ENCODE data around the gene TCAP.

Gene TCAP, protein sequence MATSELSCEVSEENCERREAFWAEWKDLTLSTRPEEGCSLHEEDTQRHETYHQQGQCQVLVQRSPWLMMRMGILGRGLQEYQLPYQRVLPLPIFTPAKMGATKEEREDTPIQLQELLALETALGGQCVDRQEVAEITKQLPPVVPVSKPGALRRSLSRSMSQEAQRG

DNA sequence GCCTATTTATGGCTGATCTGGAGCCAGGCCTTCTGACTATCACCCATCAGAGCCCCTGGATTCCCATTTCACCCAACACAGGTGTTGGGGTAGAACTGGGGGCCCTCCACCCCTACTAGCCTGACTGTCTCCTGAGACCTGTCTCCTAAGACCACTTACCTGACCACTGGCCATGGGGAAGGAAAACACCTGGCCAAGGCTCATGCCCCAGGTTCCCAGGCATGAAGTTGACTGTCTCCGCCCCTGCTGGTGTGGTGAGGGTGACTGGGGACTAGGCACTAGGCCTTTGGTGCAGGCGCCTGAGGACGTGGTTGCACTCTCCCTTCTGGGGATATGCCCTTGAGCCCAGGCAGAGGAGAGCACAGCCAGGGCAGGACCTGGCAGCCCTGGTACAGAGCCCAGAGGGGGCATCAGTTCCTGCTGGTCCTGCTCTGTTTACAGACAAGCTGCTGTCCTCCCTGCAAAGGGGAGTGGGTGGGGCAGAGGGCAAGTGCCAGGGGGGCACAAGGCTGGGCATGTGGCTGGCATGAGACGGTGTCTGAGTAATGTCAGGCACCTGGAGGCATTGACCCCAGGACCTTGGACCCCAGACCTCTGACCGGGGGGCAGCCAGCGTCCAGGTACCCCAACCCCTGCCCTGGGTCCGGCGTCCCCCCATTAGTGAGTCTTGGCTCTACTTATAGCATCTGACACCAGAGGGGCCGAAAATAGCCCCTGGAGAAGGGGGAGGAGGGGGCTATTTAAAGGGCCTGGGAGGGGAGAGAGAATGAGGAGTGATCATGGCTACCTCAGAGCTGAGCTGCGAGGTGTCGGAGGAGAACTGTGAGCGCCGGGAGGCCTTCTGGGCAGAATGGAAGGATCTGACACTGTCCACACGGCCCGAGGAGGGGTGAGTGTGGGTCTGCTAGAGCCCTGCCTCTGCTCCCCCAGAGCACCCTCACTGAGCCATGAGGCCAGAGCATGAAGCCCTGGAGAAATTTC, at the start of gene TCAP:
TCAP (plus strand) TSS at position 769 of the 981 bp plus-strand sequence; CDS start at position 780, 11 bp downstream.
- no peak for DNase-seq (ENCODE audit: low read depth, low spot score)

DNA sequence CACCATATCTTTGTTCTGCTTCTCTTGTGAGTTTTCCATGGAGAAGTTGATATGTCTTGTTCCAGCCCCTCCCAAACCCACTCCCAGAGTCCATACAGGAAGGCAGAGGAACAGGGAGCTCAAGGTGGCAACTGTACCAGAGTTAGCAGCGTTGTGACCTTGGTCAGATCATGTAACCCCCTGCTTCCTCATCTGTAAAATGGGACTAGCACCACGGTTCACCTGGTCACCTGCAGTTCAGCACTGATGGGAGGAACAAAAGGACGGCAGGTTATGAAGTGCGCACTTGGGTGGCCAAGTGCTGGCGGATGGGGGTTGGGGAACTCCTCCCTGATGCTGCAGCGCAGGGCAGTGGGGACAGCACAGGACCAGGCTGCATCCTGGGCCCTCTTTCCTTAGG, 49.7 kb upstream of the TCAP start:
- no peak for DNase-seq (ENCODE audit: low read depth, low spot score)

DNA sequence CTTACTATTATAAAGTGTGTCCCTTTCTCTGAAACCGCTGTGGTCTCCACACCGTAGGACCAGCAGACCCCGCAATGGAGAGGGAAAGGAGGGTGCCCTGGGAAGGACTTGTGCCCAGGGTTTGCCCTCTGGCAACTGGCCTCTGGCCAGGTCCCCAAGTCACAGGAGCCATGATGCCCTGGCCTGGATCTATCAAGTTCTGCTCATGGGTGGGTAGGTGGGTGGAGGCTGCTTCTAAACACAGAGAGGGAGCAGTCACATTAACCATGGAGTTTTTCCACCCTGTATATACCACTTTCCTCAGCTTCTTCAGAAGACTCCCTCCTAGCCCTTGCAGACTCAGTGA, 48.1 kb upstream of the TCAP start:
- DNase-seq (ENCODE audit: low read depth, low spot score), result no peak

DNA sequence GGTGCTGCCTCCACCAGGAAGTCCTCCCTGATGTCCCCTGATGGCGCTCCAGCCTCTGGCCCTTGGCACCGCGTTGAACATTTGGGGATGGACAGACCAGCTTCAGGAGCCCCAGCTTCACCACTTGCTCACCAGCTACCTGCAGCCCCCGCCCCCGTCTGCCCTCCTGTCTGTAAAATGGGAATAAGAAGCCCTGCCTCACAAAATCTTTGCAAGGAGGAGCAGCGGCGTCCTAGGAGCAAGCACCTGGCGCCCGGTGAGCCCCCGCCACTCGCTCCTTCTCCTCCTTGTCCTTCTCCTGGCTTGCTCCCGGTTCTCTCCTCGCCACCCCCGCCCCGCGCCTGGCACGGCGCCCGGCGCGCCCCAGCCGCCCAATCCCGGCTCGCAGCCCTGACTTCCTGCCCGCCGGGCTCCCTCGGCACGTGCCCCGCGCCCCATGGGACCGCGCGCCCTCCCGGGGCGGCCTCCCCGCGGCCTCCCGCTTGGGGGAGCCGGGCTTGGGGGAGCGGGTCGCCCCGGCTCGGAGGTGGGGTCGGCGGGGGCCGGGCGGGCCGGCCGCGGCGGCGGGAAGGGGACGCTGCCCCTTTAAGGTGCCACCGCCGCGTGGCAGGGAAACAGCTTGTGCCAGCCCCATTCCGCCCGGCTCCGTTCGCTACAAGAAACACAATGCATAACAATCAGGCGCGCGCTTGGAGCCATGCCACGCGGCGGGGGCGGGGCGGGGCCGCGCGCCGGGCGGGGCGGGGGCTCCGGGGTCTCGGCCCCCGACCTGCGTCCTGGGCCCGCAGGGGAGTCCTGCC, 47.5 kb upstream of the TCAP start:
- no peak for DNase-seq (ENCODE audit: low read depth, low spot score)

DNA sequence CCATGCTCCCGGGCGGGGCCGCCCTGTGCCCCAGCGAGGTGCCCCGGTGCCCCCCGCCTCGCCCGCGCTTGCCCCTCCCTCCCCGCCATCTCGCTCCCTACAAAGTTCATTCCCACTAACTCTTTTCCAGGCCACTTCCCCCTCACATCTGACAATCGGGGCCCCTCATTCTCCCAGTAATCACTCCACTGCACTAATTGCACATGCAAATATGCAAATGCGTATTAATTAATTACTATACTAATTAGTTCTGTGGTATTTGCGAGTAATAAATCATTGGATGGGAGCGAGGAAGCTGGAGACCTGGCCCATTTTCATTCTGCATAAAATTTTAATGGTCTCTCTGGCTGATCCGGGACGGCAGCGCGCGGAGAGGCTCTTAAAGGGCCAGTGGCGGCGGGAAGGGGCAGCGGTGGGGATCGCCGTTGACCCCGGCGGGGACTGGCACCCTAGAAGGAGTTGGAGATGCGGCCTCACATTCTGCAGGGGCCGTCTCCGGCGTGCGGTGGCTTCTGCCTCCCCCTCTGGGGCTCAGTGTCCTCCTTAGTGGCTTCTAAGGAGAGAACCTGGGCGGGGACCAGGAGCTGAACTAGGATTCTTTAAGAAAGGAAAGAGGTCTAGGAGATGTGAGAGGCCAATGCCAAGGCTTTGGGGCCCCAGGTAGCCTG, 46.8 kb upstream of the TCAP start:
- DNase-seq (ENCODE audit: low read depth, low spot score), result no peak

DNA sequence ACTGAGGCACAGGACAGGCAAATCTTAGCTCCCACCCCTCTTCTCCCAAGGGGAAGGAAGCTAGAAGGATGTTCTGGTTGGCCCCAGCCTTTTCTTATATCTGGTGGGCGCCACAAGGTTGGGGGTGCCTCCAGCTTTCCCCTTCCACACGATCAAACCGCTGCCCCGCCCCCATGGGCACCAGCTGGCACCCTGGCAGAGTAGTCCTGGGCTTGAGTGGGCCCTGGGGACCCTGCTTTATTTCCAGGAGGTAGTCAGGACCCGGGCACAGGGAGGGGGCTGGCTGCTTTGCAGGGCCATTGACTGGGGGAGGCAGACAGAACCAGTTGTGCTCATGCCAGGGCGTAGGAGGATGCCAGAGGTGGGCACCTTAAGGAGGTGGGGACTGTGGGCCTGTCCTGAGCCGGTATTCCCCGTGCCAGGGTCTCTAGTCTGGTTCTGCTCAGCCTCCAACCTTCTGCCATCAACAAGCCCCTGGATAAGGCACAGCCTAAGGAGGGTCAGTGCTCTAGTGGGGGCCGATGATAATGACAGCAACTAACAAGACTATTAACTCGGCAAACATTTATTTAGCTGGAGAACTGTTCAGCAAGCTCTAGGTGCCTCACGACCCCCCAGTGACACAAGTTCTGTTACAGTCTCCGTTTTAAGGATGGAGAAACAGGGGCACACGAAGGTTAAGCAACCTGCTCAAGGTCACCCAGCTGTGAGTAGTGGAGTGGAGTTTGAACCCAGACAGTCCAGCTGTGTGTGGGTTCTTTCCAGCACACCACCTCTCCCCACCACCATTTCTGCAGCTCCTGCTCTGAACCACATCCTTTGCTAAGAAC, 46.0 kb upstream of the TCAP start:
- no peak for DNase-seq (ENCODE audit: low read depth, low spot score)

DNA sequence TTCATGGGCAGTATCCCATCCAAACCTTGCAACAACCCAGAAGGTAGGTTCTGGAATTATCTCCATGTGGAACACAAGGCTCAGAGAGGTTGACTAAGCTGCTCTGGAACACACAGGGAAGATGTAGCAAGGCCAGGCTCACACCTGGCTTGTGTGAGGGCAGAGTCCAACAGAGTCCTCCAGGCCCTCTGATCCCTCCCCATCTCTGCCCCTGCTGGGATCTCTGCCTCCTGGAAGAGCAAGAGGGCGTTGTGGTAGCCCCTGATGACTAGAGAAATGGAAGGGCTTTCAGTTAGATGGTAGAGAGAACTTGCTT, 45.4 kb upstream of the TCAP start:
- no peak for DNase-seq (ENCODE audit: low read depth, low spot score)

DNA sequence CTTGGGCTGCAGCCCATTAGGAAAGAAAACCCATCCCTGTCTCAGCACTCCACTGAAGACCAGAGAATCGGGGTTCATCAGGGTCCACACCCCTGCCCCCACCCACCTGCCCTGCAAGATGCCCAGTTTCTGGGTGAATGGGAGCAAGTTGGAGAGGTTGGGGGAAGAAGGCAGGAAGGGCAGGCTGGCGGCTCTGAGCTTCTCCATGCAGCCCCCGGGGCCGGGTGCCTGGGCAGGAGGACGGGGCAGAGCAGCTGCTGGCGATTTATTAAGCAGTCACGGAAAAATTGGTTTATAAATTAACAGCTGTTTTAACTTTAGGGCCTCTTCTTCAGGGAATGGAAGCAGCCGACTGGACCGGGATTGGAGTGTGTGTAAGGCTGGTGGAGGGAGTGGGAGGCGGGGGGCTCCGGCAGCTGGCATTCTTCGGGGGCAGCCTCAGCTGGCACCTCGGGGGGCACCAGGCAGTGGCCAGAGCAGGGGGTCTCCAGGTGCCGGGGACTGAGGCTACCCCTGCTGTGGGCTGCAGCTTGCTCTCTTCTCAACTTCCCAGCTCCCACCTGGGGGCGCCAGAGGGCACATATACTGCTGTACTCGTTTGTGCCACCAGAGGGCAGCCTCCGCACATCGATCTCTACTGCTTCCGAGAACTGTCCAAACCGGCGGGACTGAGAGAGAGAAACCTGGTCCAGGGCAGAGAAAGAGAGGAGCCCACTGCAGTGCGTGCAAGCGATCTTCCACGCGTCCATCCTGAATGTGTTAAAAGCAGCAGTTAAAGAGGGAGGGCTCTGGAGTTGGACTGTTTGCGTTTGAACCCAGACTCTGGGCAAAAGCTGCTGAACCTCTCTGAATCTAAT, 43.4 kb upstream of the TCAP start:
- peak; percentile 54 for DNase-seq (ENCODE audit: low read depth, low spot score)

DNA sequence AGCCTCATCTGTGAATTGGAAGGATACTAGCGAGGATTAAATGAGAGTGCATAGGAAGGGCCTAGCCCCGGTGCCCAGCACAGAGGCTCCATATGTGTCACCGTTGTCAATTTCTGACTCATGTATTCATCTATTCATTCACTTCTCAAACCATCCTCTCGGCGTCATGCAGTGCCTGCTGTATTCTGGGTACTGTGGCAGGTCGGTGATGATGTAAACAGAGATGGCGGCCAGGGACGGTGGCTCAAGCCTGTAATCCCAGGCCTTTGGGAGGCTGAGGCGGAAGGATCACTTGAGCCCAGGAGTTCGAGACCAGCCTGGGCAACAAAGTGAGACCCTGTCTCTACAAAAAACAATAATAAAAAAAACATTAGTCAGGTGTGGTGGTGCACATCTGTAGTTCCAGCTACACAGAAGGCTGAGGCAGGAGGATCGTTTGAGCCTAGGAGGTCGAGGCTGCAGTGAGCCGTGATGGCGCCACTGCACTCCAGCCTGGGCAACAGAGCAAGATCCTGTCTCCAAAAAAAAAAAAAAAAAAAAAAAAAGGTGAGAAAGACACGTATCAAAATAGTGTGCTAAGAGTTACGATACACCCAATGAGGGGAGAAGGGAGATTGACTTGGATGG, 42.7 kb upstream of the TCAP start:
- DNase-seq (ENCODE audit: low read depth, low spot score), result no peak

DNA sequence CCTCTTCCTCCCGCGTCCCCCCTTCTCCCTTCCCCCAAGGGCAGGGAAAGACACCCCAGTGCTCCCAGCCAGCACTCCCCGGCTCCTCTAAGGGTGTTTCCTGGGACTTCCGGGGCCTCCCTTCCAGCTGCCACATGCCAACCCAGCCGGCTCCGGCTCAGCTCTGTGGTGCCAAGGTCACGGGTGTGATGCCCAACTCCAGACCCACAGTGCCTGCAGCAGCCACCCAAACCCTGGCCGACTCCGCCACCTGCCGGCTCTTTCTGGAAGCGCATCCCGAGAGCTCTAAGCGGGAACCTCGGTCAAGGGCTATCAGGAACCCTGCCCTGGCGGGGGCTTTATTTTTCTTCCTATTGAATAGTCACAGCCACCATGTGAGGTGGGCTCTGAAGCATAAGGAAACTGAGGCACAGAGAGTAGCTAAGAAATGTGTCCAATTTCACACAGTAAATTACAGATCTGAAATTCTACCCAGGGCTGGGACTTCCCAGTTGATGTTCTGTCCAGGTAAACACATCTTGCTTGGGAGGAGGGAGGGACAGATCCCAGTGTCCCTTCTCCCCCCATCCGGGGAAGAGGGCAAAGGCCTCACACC, 41.7 kb upstream of the TCAP start:
- DNase-seq (ENCODE audit: low read depth, low spot score), result no peak

DNA sequence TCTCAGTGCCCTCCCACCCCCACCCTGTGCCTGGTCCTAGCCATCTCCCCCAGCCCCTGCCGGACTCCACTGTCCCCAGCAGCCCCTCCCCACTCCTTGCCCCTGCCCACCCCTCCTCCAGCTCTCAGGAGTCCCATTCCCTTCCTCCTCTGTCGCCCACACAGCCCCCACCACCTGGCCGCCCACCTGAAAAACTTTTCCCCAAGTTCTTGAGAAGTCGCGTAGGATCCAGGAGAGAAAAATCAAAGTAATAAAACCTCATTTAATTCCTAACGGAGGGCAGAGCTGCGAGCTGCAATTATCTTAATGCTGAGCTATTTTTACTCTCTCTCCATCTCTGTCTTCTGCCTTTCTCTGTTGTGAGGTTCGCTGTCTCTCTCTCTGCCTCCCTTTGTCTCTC, 40.8 kb upstream of the TCAP start:
- DNase-seq (ENCODE audit: low read depth, low spot score), result no peak

DNA sequence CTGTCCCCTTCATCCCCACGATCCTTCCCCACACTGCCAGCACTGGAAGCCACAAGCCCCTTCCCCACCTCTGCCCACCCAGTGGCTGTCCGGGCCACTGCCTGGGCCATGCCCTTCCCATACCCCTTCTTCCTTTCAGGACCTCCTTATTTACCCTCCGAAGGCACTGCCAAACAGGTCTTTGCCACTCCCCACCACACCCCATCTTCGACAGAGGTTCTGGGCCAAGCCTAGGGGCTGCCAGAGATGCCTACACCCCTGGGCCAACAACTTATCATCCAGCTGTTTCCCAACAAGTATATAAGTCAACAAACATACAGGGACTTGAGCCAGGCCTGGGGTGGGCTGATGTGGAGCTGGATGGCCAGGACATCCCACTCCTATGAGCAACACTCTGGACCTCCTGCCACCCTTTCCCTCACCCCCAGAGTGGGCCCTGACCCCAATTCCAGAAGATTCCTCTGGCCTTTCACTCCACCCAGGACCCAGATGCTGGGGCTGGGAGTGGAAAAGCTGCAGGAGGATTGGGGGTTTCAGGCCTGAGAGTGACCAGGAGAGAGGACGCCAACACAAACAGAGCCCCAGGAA, 39.9 kb upstream of the TCAP start:
- DNase-seq (ENCODE audit: low read depth, low spot score), result no peak

DNA sequence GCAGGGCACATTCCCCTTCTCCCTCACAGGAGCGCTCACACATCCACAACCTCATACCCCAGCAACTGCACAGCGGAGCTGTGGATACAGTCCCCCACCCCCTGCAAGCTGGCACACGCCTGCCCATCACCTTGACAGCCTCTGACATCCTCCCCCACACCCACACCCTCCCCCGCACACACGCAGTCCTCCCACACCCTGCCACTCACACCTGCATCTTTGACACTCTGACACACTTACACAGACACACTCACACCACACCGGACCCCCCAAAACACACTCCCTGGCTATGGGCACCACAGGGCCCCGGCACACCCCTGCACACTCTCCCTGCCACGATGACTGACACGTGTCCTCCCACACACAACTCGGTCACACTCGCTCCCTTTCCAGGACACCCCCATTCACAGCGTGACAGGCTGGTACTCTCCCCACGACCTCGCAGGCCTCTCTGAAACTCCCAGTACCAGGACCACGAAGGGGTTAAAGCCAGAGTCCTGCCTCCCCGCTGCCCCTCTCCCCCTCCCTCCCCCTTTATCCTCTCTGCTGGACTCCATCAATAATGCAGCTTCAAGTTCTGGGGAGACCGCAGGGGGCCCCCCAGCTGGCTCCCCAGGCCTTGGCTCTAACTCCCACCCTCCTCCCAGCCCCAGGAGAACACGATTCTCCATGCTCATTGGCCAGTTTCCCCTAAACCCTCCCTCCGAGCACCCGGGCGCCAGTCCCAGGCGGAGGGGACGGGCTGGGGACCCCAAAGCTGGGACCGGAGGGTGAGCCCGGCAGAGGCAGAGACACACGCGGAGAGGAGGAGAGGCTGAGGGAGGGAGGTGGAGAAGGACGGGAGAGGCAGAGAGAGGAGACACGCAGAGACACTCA, 38.7 kb upstream of the TCAP start, which contains the start of gene PPP1R1B:
PPP1R1B (plus strand) TSS at position 782 of the 876 bp plus-strand sequence. CDS start 441 bp downstream, outside the sequence.
- DNase-seq (ENCODE audit: low read depth, low spot score), result no peak

DNA sequence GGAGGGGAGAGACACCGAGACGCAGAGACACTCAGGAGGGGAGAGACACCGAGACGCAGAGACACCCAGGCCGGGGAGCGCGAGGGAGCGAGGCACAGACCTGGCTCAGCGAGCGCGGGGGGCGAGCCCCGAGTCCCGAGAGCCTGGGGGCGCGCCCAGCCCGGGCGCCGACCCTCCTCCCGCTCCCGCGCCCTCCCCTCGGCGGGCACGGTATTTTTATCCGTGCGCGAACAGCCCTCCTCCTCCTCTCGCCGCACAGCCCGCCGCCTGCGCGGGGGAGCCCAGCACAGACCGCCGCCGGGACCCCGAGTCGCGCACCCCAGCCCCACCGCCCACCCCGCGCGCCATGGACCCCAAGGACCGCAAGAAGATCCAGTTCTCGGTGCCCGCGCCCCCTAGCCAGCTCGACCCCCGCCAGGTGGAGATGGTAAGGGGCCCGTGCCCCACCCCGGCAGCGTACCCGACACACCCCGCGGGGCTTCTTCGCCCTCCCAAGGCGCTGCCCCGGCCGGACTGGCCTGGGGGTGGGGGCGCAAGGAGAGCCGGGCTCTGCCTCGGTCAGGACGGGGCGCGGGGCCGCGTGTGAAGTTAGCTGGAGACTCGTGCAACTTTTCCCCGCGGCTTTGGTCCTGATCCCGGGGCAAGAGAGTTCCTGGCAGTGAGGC, 38.0 kb upstream of the TCAP start:
- no peak for DNase-seq (ENCODE audit: low read depth, low spot score)

DNA sequence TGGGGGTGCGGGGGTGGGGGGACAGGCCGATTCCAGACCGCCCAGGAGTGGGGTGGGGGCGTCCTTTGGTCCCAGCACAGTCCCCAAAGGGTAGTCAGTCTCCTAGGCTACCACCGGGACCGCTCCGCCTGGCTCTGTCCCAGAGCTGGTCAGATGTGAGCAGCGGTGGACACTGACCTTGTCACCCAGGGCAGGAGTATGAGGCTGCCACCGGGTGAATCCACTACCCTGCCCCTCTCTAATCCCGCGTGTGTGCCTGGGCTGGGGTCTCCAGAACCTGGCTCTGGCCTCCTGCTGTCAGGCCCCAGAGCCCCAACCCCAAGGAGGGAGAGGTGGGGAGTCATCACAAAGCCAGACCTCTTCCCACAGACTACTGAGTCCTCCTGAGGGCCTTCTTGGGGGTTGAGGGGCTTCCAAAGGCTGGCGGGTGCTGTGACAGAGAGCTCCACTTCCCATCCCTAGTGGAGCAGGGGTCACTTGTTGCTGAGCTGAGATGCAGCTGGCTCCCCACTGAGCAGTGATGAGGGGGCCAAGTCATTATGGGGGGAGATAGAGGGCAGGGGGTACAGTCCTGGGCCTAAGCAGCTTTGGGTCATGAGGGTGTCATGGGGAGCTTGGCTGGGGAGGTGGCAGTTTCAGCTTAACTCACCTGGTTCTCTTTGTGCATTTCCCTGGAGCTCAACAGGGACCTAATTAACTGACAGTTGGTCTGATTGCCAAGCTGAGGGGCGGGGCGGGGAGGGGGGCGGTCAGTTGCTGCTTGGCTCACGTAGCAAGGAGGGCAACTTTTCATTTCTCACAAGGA, 37.2 kb upstream of the TCAP start:
- no peak for DNase-seq (ENCODE audit: low read depth, low spot score)

All from smooth muscle cell of the brain vasculature (primary cell).